ENCODE results near the gene PLPP2. TPM values are rescaled to one million over a fixed set of nuclear protein-coding genes. Genes with fewer than 3 reads are reported as not detected.
A peak's percentile ranks its signal among the peaks of the same experiment; 100 is the strongest.

The PLPP2 gene
- 100 to 1,000 TPM in 2 of 4 donors, 10 to 100 TPM in 1, under 1 TPM in 1; 0.64 to 130 (median 109) TPM for polyA plus RNA-seq
- long read RNA-seq, donor 1, result 0 reads
- long read RNA-seq, donor 2, result 0 reads
- long read RNA-seq, donor 3, full-length matches to known transcripts, result 1 of 1 reads
- long read RNA-seq, donor 3, partial matches to known transcripts, result 0 of 1 reads
- long read RNA-seq, donor 3, other reads (novel, unspliced or antisense), result 0 of 1 reads
- long read RNA-seq, donor 4, result 0 reads
- long read RNA-seq, donor 5, partial matches to known transcripts, result 0 of 1 reads
- long read RNA-seq, donor 5, other reads (novel, unspliced or antisense), result 0 of 1 reads
- long read RNA-seq, donor 6, partial matches to known transcripts, result 0 of 4 reads
- long read RNA-seq, donor 6, other reads (novel, unspliced or antisense), result 0 of 4 reads
- long read RNA-seq, donor 7, result 0 reads
- long read RNA-seq, donor 8, result 0 reads
- long read RNA-seq, donor 9, result 0 reads
- long read RNA-seq, donor 10, full-length matches to known transcripts, result 3 of 3 reads
- long read RNA-seq, donor 10, partial matches to known transcripts, result 0 of 3 reads
- long read RNA-seq, donor 10, other reads (novel, unspliced or antisense), result 0 of 3 reads

DNA sequence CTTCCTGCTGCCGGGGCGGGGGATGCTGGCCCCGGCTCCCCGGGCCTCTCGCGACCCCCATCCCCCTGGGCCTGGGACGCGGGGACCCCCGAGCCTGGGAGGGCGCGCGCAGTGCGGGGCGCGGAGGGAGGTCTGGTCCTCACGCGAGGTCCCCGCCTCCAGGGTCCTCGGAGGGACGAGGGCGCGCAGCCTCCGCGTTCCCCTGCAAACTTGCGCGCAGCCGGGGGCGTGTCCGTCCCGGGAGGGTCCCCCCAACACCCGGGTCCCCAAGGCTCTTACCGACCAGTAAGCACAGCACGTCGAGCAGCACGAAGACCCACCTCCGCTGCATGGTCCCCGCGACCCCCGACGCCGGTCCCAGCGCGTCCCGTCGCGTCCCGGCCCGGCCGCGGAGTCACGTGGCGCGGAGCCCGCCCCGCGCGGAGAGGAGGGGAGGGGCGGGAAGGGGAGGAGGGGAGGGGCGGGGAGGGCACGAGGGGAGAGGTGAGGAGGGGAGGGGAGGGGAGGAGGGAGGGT is at the start of gene PLPP2:
Gene PLPP2 (minus strand): TSS at position 398 of the 516 bp plus-strand sequence. CDS start 67 bp downstream, at position 331.
- WGBS, 3 donors, result 2 to 6% (median 5%) methylated on average over 12 to 57 of the region's 60 CpGs
- H3K27me3 ChIP-seq (ENCODE audit: control insufficient read depth in 3 of 3, insufficient read depth in 3 of 3, low read length in 3 of 3), result peaks cover 0 to 33% (median 22%) of the 10 kb centered on the region in 3 donors
- no peaks in the 10 kb centered on the region for H3K9me3 ChIP-seq (ENCODE audit: control insufficient read depth in 2 of 2, insufficient read depth in 1 of 2, low read depth in 1 of 2, low read length in 1 of 2)
- peaks cover 0 to 11% (median 0%) of the 10 kb centered on the region in 3 donors for H3K4me1 ChIP-seq (ENCODE audit: control insufficient read depth in 3 of 3, insufficient read depth in 2 of 3, low read depth in 1 of 3, low read length in 2 of 3)
- peak within 1 kb of the TSS; percentile 28 to 97 (median 95) for H3K27ac ChIP-seq (ENCODE audit: low read depth in 1 of 3, low read length in 2 of 3)
- no peak for FAIRE-seq
- peak within 1 kb of the TSS in 2 of 3 donors; percentile 27 to 80 for H3K4me3 ChIP-seq (ENCODE audit: low read depth in 1 of 3, low read length in 3 of 3)
- H3K36me3 ChIP-seq (ENCODE audit: control insufficient read depth in 3 of 3, insufficient read depth in 2 of 3, low read depth in 1 of 3, low read length in 3 of 3), result no peaks in the 10 kb centered on the region
- DNase-seq, result peak; percentile 27 to 51

DNA sequence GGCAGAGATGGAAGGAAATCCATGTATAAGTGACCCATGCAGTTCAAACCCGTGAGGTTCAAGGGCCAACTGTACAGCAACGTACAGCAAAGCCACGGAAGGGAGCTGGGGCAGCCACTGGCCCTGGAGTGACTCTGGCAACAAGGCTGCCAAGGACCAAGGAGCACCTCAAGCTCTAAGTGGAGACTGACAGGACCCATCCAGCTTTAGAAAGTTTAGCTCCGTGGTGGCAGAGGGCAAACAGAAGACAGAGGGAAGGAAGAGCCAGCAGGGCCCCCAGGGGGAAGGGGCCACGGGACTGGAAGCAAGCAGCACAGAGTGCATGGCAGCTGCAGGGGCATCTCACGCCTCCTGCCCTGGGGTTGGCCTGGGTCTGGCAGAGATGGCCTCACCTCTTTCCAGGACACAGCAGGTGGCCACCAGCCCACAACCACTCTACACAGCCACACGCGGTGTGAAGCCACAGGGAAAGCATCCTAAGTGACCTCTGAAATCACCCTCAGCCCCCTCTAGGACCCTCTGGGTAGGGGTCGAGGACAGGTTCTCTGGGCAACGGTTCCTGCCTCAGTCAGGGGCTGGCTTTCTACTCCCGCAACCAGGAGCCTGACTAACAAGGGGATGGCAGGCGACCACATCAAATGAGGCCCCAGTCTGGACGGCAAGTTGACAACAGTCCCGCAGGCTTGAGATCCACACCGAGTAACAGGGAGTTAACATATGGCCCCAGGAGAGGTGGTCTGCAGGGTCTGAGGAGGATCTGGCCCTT is 49.6 kb upstream of the PLPP2 start:
- no peak overlapping the region for H3K4me3 ChIP-seq (ENCODE audit: low read depth in 1 of 3, low read length in 3 of 3)
- FAIRE-seq, result no peak
- 84 to 91% (median 86%) methylated on average over 14 to 15 of the region's 15 CpGs for WGBS, 3 donors

DNA sequence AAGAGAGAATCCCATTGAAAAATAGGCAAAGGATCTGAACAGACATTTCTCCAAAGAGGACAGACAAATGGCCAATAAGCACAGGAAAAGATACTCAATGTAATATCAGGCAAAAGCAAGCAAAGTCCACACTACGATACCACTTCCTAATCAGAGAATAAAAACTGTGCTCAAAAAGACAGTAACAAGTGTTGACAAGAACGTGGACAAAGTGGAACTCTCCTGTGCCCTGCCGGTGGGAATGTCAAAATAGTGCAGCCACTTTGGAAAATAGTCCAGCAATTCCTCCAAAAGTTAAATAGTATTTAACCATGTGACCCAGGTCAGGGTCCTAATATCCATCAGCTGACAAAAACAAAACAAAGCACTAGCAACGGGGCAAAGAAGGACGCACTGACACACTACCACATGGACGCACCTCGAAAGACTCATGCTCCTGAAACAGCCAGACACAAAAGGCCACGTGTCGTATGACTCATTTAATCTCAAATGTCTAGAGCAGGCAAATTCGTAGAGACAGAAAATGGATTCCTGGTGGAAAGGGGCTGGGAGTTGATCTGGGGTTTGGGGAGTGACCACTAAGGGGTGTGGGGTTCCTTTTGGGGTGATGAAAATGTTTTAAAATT is 48.2 kb upstream of the PLPP2 start:
- Histone ChIP-seq H3K9me3 (ENCODE audit: control insufficient read depth in 2 of 2, insufficient read depth in 1 of 2, low read depth in 1 of 2, low read length in 1 of 2) (peaks cover 0 to 5% of the 10 kb centered on the region in 2 donors), H3K27ac (ENCODE audit: low read depth in 1 of 3, low read length in 2 of 3) (no peak overlapping the region), H3K27me3 (ENCODE audit: control insufficient read depth in 3 of 3, insufficient read depth in 3 of 3, low read length in 3 of 3) (no peaks in the 10 kb centered on the region), H3K4me3 (ENCODE audit: low read depth in 1 of 3, low read length in 3 of 3) (no peak overlapping the region), H3K36me3 (ENCODE audit: control insufficient read depth in 3 of 3, insufficient read depth in 2 of 3, low read depth in 1 of 3, low read length in 3 of 3) (peaks cover 2 to 39% (median 4%) of the 10 kb centered on the region in 3 donors), H3K4me1 (ENCODE audit: control insufficient read depth in 3 of 3, insufficient read depth in 2 of 3, low read depth in 1 of 3, low read length in 2 of 3) (peaks cover 0 to 16% (median 5%) of the 10 kb centered on the region in 3 donors)
- DNase-seq (no peak), FAIRE-seq (no peak)
- 90 to 94% (median 94%) methylated on average over 10 of the region's 10 CpGs for WGBS, 3 donors

More for the DNA sequence above, 49.6 kb upstream of the PLPP2 start:
- DNase-seq, result no peak
- Histone ChIP-seq H3K27ac (ENCODE audit: low read depth in 1 of 3, low read length in 2 of 3) (no peak overlapping the region), H3K4me1 (ENCODE audit: control insufficient read depth in 3 of 3, insufficient read depth in 2 of 3, low read depth in 1 of 3, low read length in 2 of 3) (peaks cover 0 to 16% (median 8%) of the 10 kb centered on the region in 3 donors), H3K9me3 (ENCODE audit: control insufficient read depth in 2 of 2, insufficient read depth in 1 of 2, low read depth in 1 of 2, low read length in 1 of 2) (peaks cover 0 to 12% of the 10 kb centered on the region in 2 donors), H3K27me3 (ENCODE audit: control insufficient read depth in 3 of 3, insufficient read depth in 3 of 3, low read length in 3 of 3) (peaks cover 0 to 7% (median 0%) of the 10 kb centered on the region in 3 donors), H3K36me3 (ENCODE audit: control insufficient read depth in 3 of 3, insufficient read depth in 2 of 3, low read depth in 1 of 3, low read length in 3 of 3) (peaks cover 0 to 24% (median 2%) of the 10 kb centered on the region in 3 donors)

DNA sequence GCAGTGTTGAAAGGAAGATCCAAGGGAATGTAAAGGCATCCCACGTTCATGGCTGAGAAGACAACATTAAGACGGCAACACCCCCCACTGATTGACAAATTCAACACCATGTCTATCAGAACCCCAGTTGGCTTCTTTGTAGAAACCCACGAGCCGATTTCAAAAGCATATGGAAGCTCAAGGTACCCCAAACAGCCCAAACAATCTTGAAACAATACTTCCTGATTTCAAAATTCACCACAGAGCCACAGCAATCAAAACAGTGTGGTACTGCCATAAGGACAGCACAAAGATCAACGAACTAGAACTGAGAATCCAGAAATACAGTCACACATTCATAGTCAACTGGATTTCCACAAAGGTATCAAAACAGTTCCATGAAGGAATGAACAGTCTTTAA is 47.2 kb upstream of the PLPP2 start:
- DNase-seq, result no peak
- FAIRE-seq, result no peak

DNA sequence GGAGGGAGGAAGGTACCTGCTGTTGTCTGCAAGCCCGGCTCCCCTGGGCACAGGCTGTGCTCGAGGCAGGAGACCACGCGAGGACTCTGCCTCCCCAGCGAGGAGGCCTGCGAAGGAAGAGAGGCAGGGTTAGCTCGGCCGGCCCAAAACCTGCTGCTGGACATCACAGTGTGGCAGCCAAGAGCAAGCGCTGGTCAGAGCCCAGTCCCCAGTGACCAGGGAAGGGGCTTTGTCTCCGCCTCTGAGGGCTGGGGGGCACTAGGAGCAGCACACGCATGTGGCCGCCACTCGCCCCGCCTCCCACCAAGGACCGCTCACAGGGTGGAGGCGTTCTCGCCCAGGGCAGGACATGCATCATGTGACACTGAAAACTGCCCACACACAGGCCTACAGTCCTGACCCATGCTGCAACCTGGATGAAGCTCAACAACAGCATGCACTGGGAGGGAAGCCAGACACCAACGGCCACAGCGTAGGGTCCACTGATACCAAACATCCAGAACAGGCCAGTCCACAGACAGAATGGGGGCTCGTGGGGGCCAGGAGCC is 44.9 kb upstream of the PLPP2 start:
- FAIRE-seq (no peak), DNase-seq (no peak)
- Histone ChIP-seq H3K27me3 (ENCODE audit: control insufficient read depth in 3 of 3, insufficient read depth in 3 of 3, low read length in 3 of 3) (no peaks in the 10 kb centered on the region), H3K4me1 (ENCODE audit: control insufficient read depth in 3 of 3, insufficient read depth in 2 of 3, low read depth in 1 of 3, low read length in 2 of 3) (no peaks in the 10 kb centered on the region), H3K9me3 (ENCODE audit: control insufficient read depth in 2 of 2, insufficient read depth in 1 of 2, low read depth in 1 of 2, low read length in 1 of 2) (peaks cover 0 to 9% of the 10 kb centered on the region in 2 donors), H3K27ac (ENCODE audit: low read depth in 1 of 3, low read length in 2 of 3) (no peak overlapping the region), H3K36me3 (ENCODE audit: control insufficient read depth in 3 of 3, insufficient read depth in 2 of 3, low read depth in 1 of 3, low read length in 3 of 3) (peaks cover 7 to 42% (median 8%) of the 10 kb centered on the region in 3 donors), H3K4me3 (ENCODE audit: low read depth in 1 of 3, low read length in 3 of 3) (no peak overlapping the region)
- whole genome bisulfite sequencing, 3 donors, result 88 to 92% (median 89%) methylated on average over 19 to 20 of the region's 20 CpGs

More for the DNA sequence above, 47.2 kb upstream of the PLPP2 start:
- 88 to 94% (median 89%) methylated on average over 5 of the region's 5 CpGs for WGBS, 3 donors
- Histone ChIP-seq H3K4me3 (ENCODE audit: low read depth in 1 of 3, low read length in 3 of 3) (no peak overlapping the region), H3K36me3 (ENCODE audit: control insufficient read depth in 3 of 3, insufficient read depth in 2 of 3, low read depth in 1 of 3, low read length in 3 of 3) (peaks cover 7 to 45% (median 7%) of the 10 kb centered on the region in 3 donors), H3K27ac (ENCODE audit: low read depth in 1 of 3, low read length in 2 of 3) (no peak overlapping the region), H3K27me3 (ENCODE audit: control insufficient read depth in 3 of 3, insufficient read depth in 3 of 3, low read length in 3 of 3) (no peaks in the 10 kb centered on the region), H3K4me1 (ENCODE audit: control insufficient read depth in 3 of 3, insufficient read depth in 2 of 3, low read depth in 1 of 3, low read length in 2 of 3) (peaks cover 0 to 12% (median under 1%) of the 10 kb centered on the region in 3 donors), H3K9me3 (ENCODE audit: control insufficient read depth in 2 of 2, insufficient read depth in 1 of 2, low read depth in 1 of 2, low read length in 1 of 2) (peaks cover 0 to 5% of the 10 kb centered on the region in 2 donors)

DNA sequence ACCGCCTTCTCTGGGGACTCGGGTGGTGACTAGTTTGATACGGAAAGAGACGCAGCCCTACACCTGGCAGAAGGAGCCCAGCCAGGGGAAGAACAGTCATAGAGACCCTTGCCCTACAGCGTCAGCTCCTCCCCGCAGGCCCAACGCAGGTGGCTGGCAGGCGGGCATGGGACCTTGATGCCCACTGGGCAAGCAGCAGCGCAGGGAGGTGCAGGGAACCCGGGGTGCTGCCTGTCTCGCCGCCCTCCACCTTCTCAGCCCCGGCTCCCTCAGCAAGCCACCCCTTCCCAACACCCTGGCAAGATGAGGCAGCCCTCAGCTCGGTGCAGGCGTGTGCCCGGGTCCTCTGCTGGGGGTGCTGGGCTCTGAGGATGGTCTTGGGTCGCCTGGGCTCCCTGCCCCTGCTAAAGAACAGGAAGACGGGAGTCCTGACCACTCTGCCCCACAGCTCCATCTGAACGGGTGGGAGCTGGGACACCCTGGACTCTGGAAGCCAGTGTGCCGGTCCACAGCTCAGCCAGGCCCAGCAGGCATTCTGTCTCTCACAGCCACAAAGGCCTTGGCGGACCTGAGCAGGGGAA is 44.4 kb upstream of the PLPP2 start:
- WGBS, 3 donors, result 91 to 94% (median 93%) methylated on average over 19 to 21 of the region's 21 CpGs
- H3K4me3 ChIP-seq (ENCODE audit: low read depth in 1 of 3, low read length in 3 of 3), result no peak overlapping the region

DNA sequence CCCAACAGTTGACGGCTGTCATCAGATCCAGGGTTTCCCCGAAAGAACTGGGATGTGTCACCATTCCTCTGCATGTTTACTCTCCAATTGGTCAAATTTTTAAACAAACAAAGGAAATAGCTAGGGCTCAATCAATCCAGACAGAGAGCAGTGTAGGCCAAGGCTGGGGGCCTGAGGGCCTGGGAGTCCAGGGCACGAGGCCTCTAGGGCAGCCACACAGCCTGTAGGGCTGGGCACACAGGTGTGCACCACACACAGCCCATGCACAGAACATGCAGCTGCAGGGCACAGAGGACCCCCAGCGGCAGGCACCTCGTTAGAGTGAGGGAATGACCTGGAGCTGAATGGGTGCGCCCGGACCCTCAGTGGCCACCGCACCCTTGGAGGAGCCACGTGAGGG is 43.9 kb upstream of the PLPP2 start:
- no peak for DNase-seq
- no peak for FAIRE-seq
- Histone ChIP-seq H3K36me3 (ENCODE audit: control insufficient read depth in 3 of 3, insufficient read depth in 2 of 3, low read depth in 1 of 3, low read length in 3 of 3) (peaks cover 11 to 44% (median 12%) of the 10 kb centered on the region in 3 donors), H3K9me3 (ENCODE audit: control insufficient read depth in 2 of 2, insufficient read depth in 1 of 2, low read depth in 1 of 2, low read length in 1 of 2) (peaks cover 0 to 17% of the 10 kb centered on the region in 2 donors), H3K4me3 (ENCODE audit: low read depth in 1 of 3, low read length in 3 of 3) (no peak overlapping the region), H3K27me3 (ENCODE audit: control insufficient read depth in 3 of 3, insufficient read depth in 3 of 3, low read length in 3 of 3) (no peaks in the 10 kb centered on the region), H3K4me1 (ENCODE audit: control insufficient read depth in 3 of 3, insufficient read depth in 2 of 3, low read depth in 1 of 3, low read length in 2 of 3) (no peaks in the 10 kb centered on the region), H3K27ac (ENCODE audit: low read depth in 1 of 3, low read length in 2 of 3) (no peak overlapping the region)
- 87% methylated on average over 9 of the region's 9 CpGs for WGBS, 3 donors

More for the DNA sequence above, 44.4 kb upstream of the PLPP2 start:
- no peak for FAIRE-seq
- no peaks in the 10 kb centered on the region for H3K4me1 ChIP-seq (ENCODE audit: control insufficient read depth in 3 of 3, insufficient read depth in 2 of 3, low read depth in 1 of 3, low read length in 2 of 3)
- H3K27me3 ChIP-seq (ENCODE audit: control insufficient read depth in 3 of 3, insufficient read depth in 3 of 3, low read length in 3 of 3), result no peaks in the 10 kb centered on the region
- DNase-seq, result no peak
- peaks cover 0 to 14% of the 10 kb centered on the region in 2 donors for H3K9me3 ChIP-seq (ENCODE audit: control insufficient read depth in 2 of 2, insufficient read depth in 1 of 2, low read depth in 1 of 2, low read length in 1 of 2)
- no peak overlapping the region for H3K27ac ChIP-seq (ENCODE audit: low read depth in 1 of 3, low read length in 2 of 3)
- H3K36me3 ChIP-seq (ENCODE audit: control insufficient read depth in 3 of 3, insufficient read depth in 2 of 3, low read depth in 1 of 3, low read length in 3 of 3), result peaks cover 10 to 42% (median 11%) of the 10 kb centered on the region in 3 donors
